Astrocyte (in vitro differentiated cells and primary cell): ENCODE data around the gene CELF2. TPM values are rescaled to one million over a fixed set of nuclear protein-coding genes. Genes with fewer than 3 reads are reported as not detected.

ENCODE experiments used
- DNase-seq: peaks from one replicate; pipeline ENCODE4 v3.0.0-alpha.2; 2010; ENCODE audit warnings: low read depth
- FAIRE-seq: peaks from 2 replicates; lab custom pipeline; 2011; peaks lifted over from hg19 to GRCh38; lab: Jason Lieb, UNC
- H2AFZ ChIP-seq: 2 replicates; pipeline ENCODE4 v1.6.0; 2012; ENCODE audit warnings: low read depth, low read length, inconsistent platforms
- H3K27ac ChIP-seq: 2 replicates; pipeline ENCODE4 v1.5.1; 2011; ENCODE audit warnings: low read depth, low read length, inconsistent platforms
- H3K27me3 ChIP-seq: 2 replicates; pipeline ENCODE4 v1.6.0; 2011; ENCODE audit warnings: low read length, inconsistent platforms; ENCODE audit not compliant: insufficient read depth
- H3K36me3 ChIP-seq: 2 replicates; pipeline ENCODE4 v1.5.1; 2011; ENCODE audit warnings: low read length, inconsistent platforms; ENCODE audit not compliant: insufficient read depth
- H3K4me1 ChIP-seq: 2 replicates; pipeline ENCODE4 v1.5.1; 2011; ENCODE audit warnings: low read length, inconsistent platforms; ENCODE audit not compliant: insufficient read depth
- H3K4me2 ChIP-seq: 2 replicates; pipeline ENCODE4 v1.6.0; 2012; ENCODE audit warnings: low read length, inconsistent platforms
- H3K4me3 ChIP-seq: 2 replicates; pipeline ENCODE4 v1.5.1; 2011; ENCODE audit warnings: low read depth, mild to moderate bottlenecking, low read length, inconsistent platforms; ENCODE audit not compliant: insufficient read depth
- H3K79me2 ChIP-seq: 2 replicates; pipeline ENCODE4 v1.6.0; 2012; ENCODE audit warnings: mild to moderate bottlenecking, low read length, inconsistent platforms; ENCODE audit not compliant: insufficient read depth
- H3K9ac ChIP-seq: 2 replicates; pipeline ENCODE4 v1.6.0; 2012; ENCODE audit warnings: mild to moderate bottlenecking, low read length, inconsistent platforms
- H3K9me3 ChIP-seq: 2 replicates; pipeline ENCODE4 v1.5.1; 2012; ENCODE audit warnings: low read depth, mild to moderate bottlenecking, low read length, inconsistent platforms; ENCODE audit not compliant: insufficient read depth
- H4K20me1 ChIP-seq: 2 replicates; pipeline ENCODE4 v1.6.0; 2012; ENCODE audit warnings: low read length, inconsistent platforms; ENCODE audit not compliant: insufficient read depth
- H3K27ac Mint-ChIP-seq: one replicate; pipeline ENCODE4 v1.8.0; 2021; ENCODE audit warnings: mild to moderate bottlenecking, mixed read lengths; ENCODE audit not compliant: unreplicated experiment
- H3K27me3 Mint-ChIP-seq: one replicate; pipeline ENCODE4 v1.8.0; 2021; ENCODE audit warnings: low read depth, mixed read lengths; ENCODE audit not compliant: unreplicated experiment
- H3K36me3 Mint-ChIP-seq: one replicate; pipeline ENCODE4 v1.8.0; 2021; ENCODE audit warnings: low read depth, mixed read lengths; ENCODE audit not compliant: unreplicated experiment
- H3K4me1 Mint-ChIP-seq: one replicate; pipeline ENCODE4 v1.8.0; 2021; ENCODE audit warnings: low read depth, mixed read lengths; ENCODE audit not compliant: unreplicated experiment
- H3K4me3 Mint-ChIP-seq: one replicate; pipeline ENCODE4 v1.8.0; 2021; ENCODE audit warnings: mild to moderate bottlenecking, moderate library complexity, mixed read lengths; ENCODE audit not compliant: unreplicated experiment
- H3K9me3 Mint-ChIP-seq: one replicate; pipeline ENCODE4 v1.8.0; 2021; ENCODE audit warnings: mild to moderate bottlenecking, mixed read lengths; ENCODE audit not compliant: unreplicated experiment
- CTCF ChIP-seq: IDR thresholded peaks from 2 replicates; pipeline ENCODE4 v1.5.1; 2011; ENCODE audit warnings: low read depth, mild to moderate bottlenecking, inconsistent platforms, low read length, moderate library complexity; ENCODE audit not compliant: insufficient read depth
- EZH2 ChIP-seq: IDR thresholded peaks from 2 replicates; pipeline ENCODE4 v1.6.1; 2012; ENCODE audit warnings: mild to moderate bottlenecking, low read length, inconsistent platforms; ENCODE audit not compliant: insufficient read depth
- total RNA-seq: library from RNA; stranded (reverse); gene quantifications from 2 replicates; pipeline ENCODE4 v1.2.1, GENCODE V29; 2021

Gene CELF2
- total RNA-seq, 1 donor from 2014 or later, result 76.1 TPM

- H3K9me3 ChIP-seq, result peaks cover 9% of the 10 kb centered on the region
- no peak for FAIRE-seq
- peaks cover 27% of the 10 kb centered on the region for H3K36me3 Mint-ChIP-seq
Observed at GRCh38 chr10:11279314-11279713, 261.6 kb downstream of the CELF2 start.

GRCh38 chr10:11280187-11280932, 262.7 kb downstream of the CELF2 start:
- Mint-ChIP-seq H3K9me3 (no peaks in the 10 kb centered on the region), H3K27ac (no peak overlapping the region), H3K36me3 (peaks cover 24% of the 10 kb centered on the region), H3K4me1 (no peaks in the 10 kb centered on the region), H3K4me3 (no peak overlapping the region), H3K27me3 (no peaks in the 10 kb centered on the region)
- H3K4me2 ChIP-seq, result no peak overlapping the region
- H3K36me3 ChIP-seq, result no peaks in the 10 kb centered on the region
- no peaks in the 10 kb centered on the region for H4K20me1 ChIP-seq
- FAIRE-seq (no peak), DNase-seq (no peak)
- peaks cover 9% of the 10 kb centered on the region for H3K9me3 ChIP-seq
- H3K4me3 ChIP-seq, result no peak overlapping the region
- no peaks in the 10 kb centered on the region for H3K27me3 ChIP-seq
- no peak overlapping the region for H2AFZ ChIP-seq
- no peak overlapping the region for H3K27ac ChIP-seq
- H3K79me2 ChIP-seq, result no peaks in the 10 kb centered on the region
- TF ChIP-seq CTCF, result no peak
- TF ChIP-seq EZH2, result no peak
- H3K4me1 ChIP-seq, result no peaks in the 10 kb centered on the region
- no peak overlapping the region for H3K9ac ChIP-seq

More at GRCh38 chr10:11279314-11279713, 261.6 kb downstream of the CELF2 start:
- Histone ChIP-seq H3K27me3 (no peaks in the 10 kb centered on the region), H2AFZ (no peak overlapping the region), H3K36me3 (no peaks in the 10 kb centered on the region), H3K4me1 (no peaks in the 10 kb centered on the region), H3K79me2 (no peaks in the 10 kb centered on the region), H3K4me3 (no peak overlapping the region), H3K27ac (no peak overlapping the region), H3K9ac (no peak overlapping the region), H3K4me2 (no peak overlapping the region), H4K20me1 (no peaks in the 10 kb centered on the region)
- Mint-ChIP-seq H3K4me3 (no peak overlapping the region), H3K27me3 (no peaks in the 10 kb centered on the region), H3K27ac (no peak overlapping the region), H3K9me3 (no peaks in the 10 kb centered on the region), H3K4me1 (no peaks in the 10 kb centered on the region)
- no peak for DNase-seq
- TF ChIP-seq CTCF (no peak), EZH2 (no peak)

GRCh38 chr10:11282156-11282555, 264.5 kb downstream of the CELF2 start:
- Histone ChIP-seq H3K4me2 (no peak overlapping the region), H3K79me2 (no peaks in the 10 kb centered on the region), H2AFZ (no peak overlapping the region), H4K20me1 (no peaks in the 10 kb centered on the region), H3K4me3 (no peak overlapping the region), H3K27me3 (no peaks in the 10 kb centered on the region), H3K4me1 (no peaks in the 10 kb centered on the region), H3K9ac (no peak overlapping the region), H3K27ac (no peak overlapping the region), H3K36me3 (no peaks in the 10 kb centered on the region), H3K9me3 (peaks cover 9% of the 10 kb centered on the region)
- DNase-seq, result no peak
- no peak overlapping the region for H3K4me3 Mint-ChIP-seq
- no peaks in the 10 kb centered on the region for H3K4me1 Mint-ChIP-seq
- H3K27me3 Mint-ChIP-seq, result no peaks in the 10 kb centered on the region
- TF ChIP-seq CTCF, result no peak
- TF ChIP-seq EZH2, result no peak
- no peak overlapping the region for H3K27ac Mint-ChIP-seq
- peaks cover 24% of the 10 kb centered on the region for H3K36me3 Mint-ChIP-seq
- no peak for FAIRE-seq
- no peaks in the 10 kb centered on the region for H3K9me3 Mint-ChIP-seq
